LHCN-M2 (cell line): Measurements from ENCODE around the gene TBATA. TPM values are rescaled to one million over a fixed set of nuclear protein-coding genes. Genes with fewer than 3 reads are reported as not detected.

Source experiments
- total RNA-seq: library from RNA; depleted of rRNA; stranded (reverse); fragments of >200 nt; gene quantifications from 2 replicates; pipeline ENCODE4 v1.2.3, GENCODE V29; 2014; rRNA removed

TBATA gene
- total RNA-seq, 1 experiment from 2014 or later: not detected

Other genes with a start within 250 kb of the TBATA start
- gene PRF1, start 182.6 kb downstream of the TBATA start, total RNA-seq: not detected in 2 replicates
- gene ADAMTS14, start 112.9 kb downstream of the TBATA start, total RNA-seq: 2.4 and 2.7 TPM in 2 replicates
- gene SGPL1, start 30.6 kb upstream of the TBATA start, total RNA-seq: 21.5 and 25.2 TPM in 2 replicates
- gene PCBD1, start 103.2 kb upstream of the TBATA start, total RNA-seq: 23.0 and 32.4 TPM in 2 replicates